RWPE2 (cell line): ENCODE results near the gene NAALADL2.
"Not testable (repeated sequence)": the region's sequence is repeated elsewhere in the genome, so short reads cannot be mapped to it uniquely, and the experiment has no call there.

Experiments
- ATAC-seq: fragments of 200-7000 bp; cut with Tn5 transposase; 3 replicates; pipeline ENCODE4 v1.9.1; 2021; ENCODE audit warnings: low read depth
- DNase-seq: peaks from one replicate; pipeline ENCODE4 v3.0.0-alpha.2; 2020; ENCODE audit warnings: low spot score
- H3K27ac ChIP-seq: fragments of 450-650 bp; 2 replicates; pipeline ENCODE4 v1.5.1; 2017; ENCODE audit warnings: mild to moderate bottlenecking; ENCODE audit not compliant: poor library complexity, severe bottlenecking
- H3K27me3 ChIP-seq: fragments of 250-450 bp; sonication (Bioruptor Pico); 2 replicates; pipeline ENCODE4 v1.5.1; 2021; ENCODE audit warnings: mild to moderate bottlenecking, moderate library complexity; ENCODE audit not compliant: insufficient read depth, poor library complexity, severe bottlenecking
- H3K36me3 ChIP-seq: fragments of 250-450 bp; sonication (Bioruptor Pico); 2 replicates; pipeline ENCODE4 v1.5.1; 2020; ENCODE audit warnings: low read depth, mild to moderate bottlenecking, moderate library complexity
- H3K4me1 ChIP-seq: fragments of 250-450 bp; sonication (Bioruptor Pico); 2 replicates; pipeline ENCODE4 v1.5.1; 2021; ENCODE audit warnings: mild to moderate bottlenecking, moderate library complexity; ENCODE audit not compliant: insufficient read depth, poor library complexity, severe bottlenecking
- H3K4me3 ChIP-seq: fragments of 250-450 bp; sonication (Bioruptor Pico); 2 replicates; pipeline ENCODE4 v1.5.1; 2021; ENCODE audit warnings: mild to moderate bottlenecking, moderate library complexity; ENCODE audit not compliant: severe bottlenecking
- H3K9me3 ChIP-seq: fragments of 250-450 bp; sonication (Bioruptor Pico); 2 replicates; pipeline ENCODE4 v1.5.1; 2021; ENCODE audit warnings: mild to moderate bottlenecking, moderate library complexity; ENCODE audit not compliant: severe bottlenecking
- CTCF ChIP-seq: fragments of 450-650 bp; IDR thresholded peaks from one replicate; pipeline ENCODE4 v1.5.1; 2017; ENCODE audit warnings: mild to moderate bottlenecking, moderate library complexity; ENCODE audit not compliant: poor library complexity, severe bottlenecking

The NAALADL2 gene

DNA sequence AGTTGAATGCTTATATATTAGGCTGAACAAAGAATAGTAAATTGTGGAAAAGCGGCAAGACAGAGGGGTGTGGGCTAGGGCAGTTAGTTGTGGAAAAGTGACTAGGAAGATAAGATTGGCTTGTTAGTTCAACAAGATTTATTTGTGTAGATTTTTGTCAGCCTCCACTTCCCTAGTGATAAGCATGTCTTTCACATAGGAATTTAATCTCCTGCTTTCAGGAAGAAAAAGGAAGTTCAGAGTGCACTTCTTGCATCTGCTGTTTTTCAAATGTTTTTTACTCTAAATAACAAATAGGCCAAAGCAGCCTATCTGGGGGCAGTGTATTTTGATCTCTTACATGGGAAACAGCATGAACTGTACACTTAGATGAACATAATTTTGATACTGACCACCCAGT, 919.9 kb downstream of the NAALADL2 start:
- no peak for DNase-seq
- H3K4me1 ChIP-seq = no peaks in the 10 kb centered on the region
- no peaks in the 10 kb centered on the region for H3K36me3 ChIP-seq
- ATAC-seq = no peak
- H3K9me3 ChIP-seq = no peaks in the 10 kb centered on the region
- H3K27ac ChIP-seq = no peak overlapping the region
- no peak for TF ChIP-seq CTCF
- no peaks in the 10 kb centered on the region for H3K27me3 ChIP-seq
- no peak overlapping the region for H3K4me3 ChIP-seq

- not testable (repeated sequence) for H3K4me3 ChIP-seq, H3K27ac ChIP-seq, H3K27me3 ChIP-seq, H3K9me3 ChIP-seq, H3K36me3 ChIP-seq, H3K4me1 ChIP-seq, DNase-seq, ATAC-seq
These were observed 928.0 kb downstream of the NAALADL2 start for GRCh38 chr3:175787109-175787508.

- no peak for TF ChIP-seq CTCF
- no peak for ATAC-seq
- no peaks in the 10 kb centered on the region for H3K9me3 ChIP-seq
- DNase-seq = no peak
- H3K36me3 ChIP-seq = no peaks in the 10 kb centered on the region
- H3K4me1 ChIP-seq = no peaks in the 10 kb centered on the region
- no peaks in the 10 kb centered on the region for H3K27me3 ChIP-seq
- H3K27ac ChIP-seq = no peak overlapping the region
- H3K4me3 ChIP-seq = no peak overlapping the region
These were observed 933.1 kb downstream of the NAALADL2 start for GRCh38 chr3:175792245-175792644.

GRCh38 chr3:175798326-175798725, 939.2 kb downstream of the NAALADL2 start:
- ATAC-seq (no peak), DNase-seq (no peak)
- Histone ChIP-seq H3K36me3 (no peaks in the 10 kb centered on the region), H3K9me3 (no peaks in the 10 kb centered on the region), H3K27me3 (no peaks in the 10 kb centered on the region), H3K27ac (no peak overlapping the region), H3K4me3 (no peak overlapping the region), H3K4me1 (no peaks in the 10 kb centered on the region)
- no peak for TF ChIP-seq CTCF

DNA sequence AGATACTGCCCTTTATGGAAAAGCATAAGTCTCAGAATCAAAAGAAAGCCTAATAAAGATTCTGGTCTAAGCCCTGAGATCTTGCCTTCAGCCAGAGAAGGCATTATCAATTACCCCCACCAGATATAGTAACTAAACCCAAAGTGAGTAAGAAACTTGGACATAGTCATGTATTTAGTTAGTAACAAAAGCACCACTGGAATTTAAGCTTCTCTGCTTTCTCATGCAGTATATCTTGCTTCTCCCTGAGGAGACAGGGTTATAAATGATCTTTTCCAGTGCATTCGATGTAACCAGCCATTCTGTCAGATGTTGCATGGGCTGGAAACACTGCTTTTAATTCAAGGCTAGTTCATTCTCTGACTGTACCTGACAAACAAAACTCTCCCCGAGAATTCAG, 946.7 kb downstream of the NAALADL2 start:
- Histone ChIP-seq H3K4me1 (no peaks in the 10 kb centered on the region), H3K27ac (no peak overlapping the region), H3K4me3 (no peak overlapping the region), H3K9me3 (no peaks in the 10 kb centered on the region), H3K27me3 (no peaks in the 10 kb centered on the region), H3K36me3 (no peaks in the 10 kb centered on the region)
- DNase-seq = no peak
- ATAC-seq = no peak
- TF ChIP-seq CTCF = no peak

- Histone ChIP-seq H3K9me3 (no peaks in the 10 kb centered on the region), H3K27ac (no peak overlapping the region), H3K36me3 (no peaks in the 10 kb centered on the region), H3K4me1 (no peaks in the 10 kb centered on the region), H3K27me3 (no peaks in the 10 kb centered on the region), H3K4me3 (no peak overlapping the region)
- ATAC-seq (no peak), DNase-seq (no peak)
- TF ChIP-seq CTCF = no peak
These were observed 948.0 kb downstream of the NAALADL2 start for GRCh38 chr3:175807175-175807574.
